Endothelial cell of hepatic sinusoid (primary cell): ENCODE measurements around the gene NRXN3.

ENCODE experiments used
- in situ Hi-C: cut with HindIII; loops from 2 replicates; pipeline ENCODE4 v1.10.0; 2017; ENCODE audit warnings: low sequenced_read_pairs

The NRXN3 gene

GRCh38 chr14:79809849-79810612 is 1639.9 kb downstream of the NRXN3 start:
- in situ Hi-C loops = no loop called here

GRCh38 chr14:79820866-79821535 is 1650.8 kb downstream of the NRXN3 start:
- in situ Hi-C loops = no loop called here

GRCh38 chr14:79822034-79822433 is 1651.9 kb downstream of the NRXN3 start:
- in situ Hi-C loops = no loop called here

GRCh38 chr14:79825046-79825521 is 1654.9 kb downstream of the NRXN3 start:
- in situ Hi-C loops = no loop called here

- in situ Hi-C loops = no loop called here
Measured at GRCh38 chr14:79826362-79826761, 1656.2 kb downstream of the NRXN3 start.

- in situ Hi-C loops = no loop called here
Measured at GRCh38 chr14:79829405-79830166, 1659.4 kb downstream of the NRXN3 start.

- in situ Hi-C loops = no loop called here
Measured at GRCh38 chr14:79831195-79831892, 1661.2 kb downstream of the NRXN3 start.

- in situ Hi-C loops = no loop called here
Measured at GRCh38 chr14:79833781-79834180, 1663.6 kb downstream of the NRXN3 start.

- in situ Hi-C loops = no loop called here
Measured at GRCh38 chr14:79834868-79835267, 1664.7 kb downstream of the NRXN3 start.

- in situ Hi-C loops = no loop called here
Measured at GRCh38 chr14:79836577-79836976, 1666.4 kb downstream of the NRXN3 start.

- in situ Hi-C loops = no loop called here
Measured at GRCh38 chr14:79837699-79838098, 1667.5 kb downstream of the NRXN3 start.

- in situ Hi-C loops = no loop called here
Measured at GRCh38 chr14:79840103-79840502, 1669.9 kb downstream of the NRXN3 start.

- in situ Hi-C loops = no loop called here
Measured at GRCh38 chr14:79840831-79841230, 1670.7 kb downstream of the NRXN3 start.

- in situ Hi-C loops = no loop called here
Measured at GRCh38 chr14:79841433-79841832, 1671.3 kb downstream of the NRXN3 start.

- in situ Hi-C loops = no loop called here
Measured at GRCh38 chr14:79842270-79842669, 1672.1 kb downstream of the NRXN3 start.

- in situ Hi-C loops = no loop called here
Measured at GRCh38 chr14:79852950-79853744, 1683.0 kb downstream of the NRXN3 start.

- in situ Hi-C loops = loop anchor here (5.0 kb wide), 1 partner anchor 102 kb away; no protein-coding TSS in a partner anchor
Measured at GRCh38 chr14:79855789-79856188, 1685.6 kb downstream of the NRXN3 start.

- in situ Hi-C loops = loop anchor here (5.0 kb wide), 1 partner anchor 101 kb away; no protein-coding TSS in a partner anchor
Measured at GRCh38 chr14:79856381-79856780, 1686.2 kb downstream of the NRXN3 start.

- in situ Hi-C loops = no loop called here
Measured at GRCh38 chr14:79861111-79861510, 1690.9 kb downstream of the NRXN3 start.

GRCh38 chr14:79862045-79862444 is 1691.9 kb downstream of the NRXN3 start:
- in situ Hi-C loops = no loop called here
